Posterior cingulate gyrus (tissue), 11 donors: ENCODE results near the gene FOXA3.
A peak's percentile ranks its signal among the peaks of the same experiment; 100 is the strongest.
"Not testable (repeated sequence)": the region's sequence is repeated elsewhere in the genome, so short reads cannot be mapped to it uniquely, and the experiment has no call there.

ENCODE experiments used
- DNase-seq, 10 donors: peaks; one replicate each; pipeline versions ENCODE4 v3.0.0 to v3.0.0-alpha.2; 2020 to 2021; ENCODE audit warnings: mixed read lengths in 3 of 10
- intact Hi-C: fragments of 100-400 bp; cut with DNase I; formaldehyde crosslinking; loops from one replicate; pipeline ENCODE4 v1.15.1; 2023

The FOXA3 gene

DNA sequence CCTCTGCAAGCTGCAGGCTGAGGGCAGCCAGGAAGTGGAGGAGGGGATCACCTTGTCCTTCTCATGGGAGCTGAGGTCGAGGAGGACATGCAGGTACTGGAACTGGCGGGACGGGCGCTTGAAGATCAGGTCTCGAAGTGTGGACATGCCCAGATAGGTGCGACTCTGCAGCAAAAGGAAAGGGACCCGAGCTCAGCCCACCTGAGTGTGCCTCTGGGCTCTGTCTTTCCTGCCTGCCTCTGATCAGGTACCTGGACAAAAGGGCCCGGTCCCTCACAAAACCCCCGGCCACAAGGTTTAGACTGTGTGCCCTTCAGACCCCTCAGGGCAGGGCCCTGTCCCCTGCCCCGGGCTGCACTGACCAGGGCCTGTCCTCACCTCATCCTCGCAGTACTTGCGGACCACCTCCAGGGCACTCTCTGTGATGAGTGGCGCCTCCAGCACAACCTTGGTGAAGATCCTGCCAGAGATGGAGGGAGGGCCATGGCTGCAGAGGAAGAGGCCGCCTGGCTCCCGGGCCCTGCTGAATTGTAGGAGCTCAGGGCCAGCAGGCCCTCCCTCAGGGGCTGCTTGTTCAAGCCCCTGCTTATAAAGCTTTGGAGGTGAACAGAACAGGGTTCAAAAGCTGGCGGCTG lies 36.5 kb upstream of the FOXA3 start:
- DNase-seq, result peak in 2 of 10 donors; percentile 81 to 84
- intact Hi-C loops, result no loop called here

- intact Hi-C loops, result no loop called here
- DNase-seq, result no peak
These were observed 35.6 kb upstream of the FOXA3 start for GRCh38 chr19:45828523-45828922.

GRCh38 chr19:45828945-45829344 lies 35.2 kb upstream of the FOXA3 start:
- DNase-seq, result peak in 2 of 10 donors; percentile 64 to 81
- intact Hi-C loops, result no loop called here

GRCh38 chr19:45834970-45835369 lies 29.2 kb upstream of the FOXA3 start:
- DNase-seq, result peak in 2 of 10 donors; percentile 70 to 74
- intact Hi-C loops, result no loop called here

DNA sequence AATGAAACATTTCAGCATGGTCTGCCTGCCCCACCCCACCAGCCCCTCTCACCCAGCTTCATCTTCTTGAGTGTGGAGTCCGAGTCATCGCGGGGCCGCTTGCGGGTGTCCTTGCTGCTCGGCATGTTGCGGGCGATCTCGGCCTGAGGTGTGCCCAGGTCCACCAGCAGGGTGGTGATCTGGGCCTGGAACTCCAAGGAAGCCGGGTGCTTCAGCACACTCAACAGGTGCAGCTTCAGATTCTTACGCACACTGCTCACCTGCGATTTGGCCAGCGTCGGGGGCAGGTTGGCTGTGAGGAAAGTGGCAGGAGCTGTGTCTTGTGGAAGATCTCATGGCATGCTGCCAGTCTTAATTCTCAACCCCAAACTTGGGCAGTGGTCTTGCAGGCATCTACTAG lies 21.9 kb upstream of the FOXA3 start:
- DNase-seq, result peak in 2 of 10 donors; percentile 77
- intact Hi-C loops, result no loop called here

- intact Hi-C loops, result no loop called here
These were observed 16.5 kb upstream of the FOXA3 start for GRCh38 chr19:45847663-45848062.

GRCh38 chr19:45848922-45849321 lies 15.2 kb upstream of the FOXA3 start:
- peak in 1 of 10 donors; percentile 31 for DNase-seq
- intact Hi-C loops, result no loop called here

More at GRCh38 chr19:45847663-45848062, 16.5 kb upstream of the FOXA3 start:
- DNase-seq, result peak in 1 of 10 donors; percentile 64

- intact Hi-C loops, result no loop called here
- DNase-seq, result peak in 1 of 10 donors; percentile 13
These were observed 11.9 kb upstream of the FOXA3 start for GRCh38 chr19:45852145-45852750.

DNA sequence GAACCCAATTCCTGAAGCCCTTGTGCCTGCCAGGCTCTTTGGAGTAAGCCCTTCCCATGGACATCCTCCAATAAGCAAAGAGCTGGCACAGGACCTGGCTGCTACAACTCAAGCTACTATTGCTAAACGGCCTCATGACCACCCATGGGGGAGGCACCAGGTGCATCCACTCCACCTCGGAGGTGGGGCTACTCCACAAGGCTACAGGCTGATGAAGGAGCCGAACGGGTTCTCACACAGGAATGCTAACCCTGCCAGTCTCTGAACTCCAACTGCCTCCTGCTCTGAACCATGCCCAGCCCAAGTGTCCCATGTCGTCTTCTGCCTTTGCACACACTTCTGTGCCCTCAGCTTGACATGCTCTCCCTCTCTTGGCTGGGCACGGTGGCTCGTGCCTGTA lies 11.1 kb upstream of the FOXA3 start:
- DNase-seq, result peak in 1 of 10 donors; percentile 50
- intact Hi-C loops, result no loop called here

DNA sequence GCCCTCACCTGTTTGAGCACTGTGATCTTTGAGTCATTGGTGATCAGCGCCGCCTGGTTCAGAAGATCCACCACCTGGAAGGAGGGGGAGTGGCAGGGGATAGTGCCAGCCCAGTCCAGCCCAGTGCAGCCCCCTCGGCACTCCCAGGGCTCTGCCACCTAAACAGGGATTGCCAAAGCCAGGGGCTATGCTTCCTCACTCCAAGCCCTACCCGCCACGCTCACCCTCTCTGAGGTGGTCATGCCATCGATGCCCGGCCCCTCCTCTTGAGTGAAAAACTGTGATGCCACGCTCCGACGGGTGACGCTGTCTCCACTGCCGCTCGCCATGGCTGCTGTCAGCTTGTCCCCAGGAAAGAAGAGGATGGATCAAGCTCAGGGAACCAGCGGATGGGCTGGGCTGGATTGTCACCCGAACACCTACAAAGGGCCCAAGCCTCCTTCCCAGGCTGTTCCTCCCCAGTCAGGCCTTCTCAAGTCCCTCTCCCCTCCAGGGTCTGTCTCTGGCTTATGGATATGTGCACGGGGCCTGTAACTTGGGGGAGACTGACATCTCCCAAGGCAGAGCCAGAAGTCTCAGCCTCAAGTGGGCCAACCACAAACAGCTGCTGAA lies 9.9 kb upstream of the FOXA3 start:
- DNase-seq, result peak in 1 of 10 donors; percentile 64
- intact Hi-C loops, result no loop called here

GRCh38 chr19:45860359-45861259 lies 3.5 kb upstream of the FOXA3 start:
- DNase-seq, result peak in 2 of 10 donors; percentile 29 to 66
- intact Hi-C loops, result no loop called here

DNA sequence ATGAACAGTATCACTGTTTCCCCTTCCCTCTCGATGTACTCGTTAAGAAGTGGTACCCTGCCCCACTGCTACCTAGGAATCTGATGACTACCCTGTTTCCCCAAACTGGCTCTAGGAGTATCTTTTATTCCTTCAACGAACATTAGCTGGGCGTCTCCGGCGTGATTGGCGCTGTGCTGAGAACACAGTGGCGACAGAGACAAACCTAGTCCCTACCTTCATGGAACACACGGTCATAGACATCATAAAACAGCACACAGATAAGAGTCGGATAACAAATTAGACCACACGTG lies 1.9 kb upstream of the FOXA3 start:
- intact Hi-C loops, result loop anchor here (2.0 kb wide), 1 partner anchor 25 kb away; the partner anchor contains the start of gene IRF2BP1

GRCh38 chr19:45862564-45863334 lies 1.4 kb upstream of the FOXA3 start, which contains the start of gene SYMPK:
TSS of gene SYMPK (minus strand) at chr19:45863147. CDS start at chr19:45854495, 8,652 bp downstream.
- intact Hi-C loops, result loop anchor here (2.0 kb wide), 1 partner anchor 24 kb away; the partner anchor contains the start of gene IRF2BP1
- DNase-seq, result peak; percentile 98 to 100 (median 99)

More for the DNA sequence above, 1.9 kb upstream of the FOXA3 start:
- DNase-seq, result no peak

DNA sequence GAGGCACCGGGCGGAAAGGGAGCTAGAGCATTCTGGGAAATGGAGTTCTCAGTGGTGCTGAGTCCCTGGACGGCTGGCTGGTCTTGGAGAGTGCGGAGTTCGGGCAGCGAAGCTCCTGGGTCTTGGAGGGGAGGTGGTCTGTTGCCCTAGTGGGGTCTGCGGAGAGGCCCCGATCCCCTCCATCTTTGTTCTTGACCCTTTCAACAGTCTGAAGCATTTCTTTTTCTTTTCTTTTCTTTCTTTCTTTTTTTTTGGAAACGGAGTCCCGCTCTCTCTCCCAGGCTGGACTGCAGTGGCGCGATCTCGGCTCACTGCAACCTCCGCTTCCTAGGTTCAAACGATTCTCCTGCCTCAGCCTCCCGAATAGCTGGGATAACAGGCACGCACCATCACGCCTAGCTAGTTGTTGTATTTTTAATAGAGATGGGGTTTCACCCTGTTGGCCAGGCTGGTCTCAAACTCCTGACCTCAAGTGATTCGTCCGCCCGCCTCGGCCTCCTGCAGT lies 739 bp upstream of the FOXA3 start:
- DNase-seq, result peak in 1 of 10 donors; percentile 40
- intact Hi-C loops, result loop anchor here (2.0 kb wide), 1 partner anchor 23 kb away; the partner anchor contains the start of gene IRF2BP1

DNA sequence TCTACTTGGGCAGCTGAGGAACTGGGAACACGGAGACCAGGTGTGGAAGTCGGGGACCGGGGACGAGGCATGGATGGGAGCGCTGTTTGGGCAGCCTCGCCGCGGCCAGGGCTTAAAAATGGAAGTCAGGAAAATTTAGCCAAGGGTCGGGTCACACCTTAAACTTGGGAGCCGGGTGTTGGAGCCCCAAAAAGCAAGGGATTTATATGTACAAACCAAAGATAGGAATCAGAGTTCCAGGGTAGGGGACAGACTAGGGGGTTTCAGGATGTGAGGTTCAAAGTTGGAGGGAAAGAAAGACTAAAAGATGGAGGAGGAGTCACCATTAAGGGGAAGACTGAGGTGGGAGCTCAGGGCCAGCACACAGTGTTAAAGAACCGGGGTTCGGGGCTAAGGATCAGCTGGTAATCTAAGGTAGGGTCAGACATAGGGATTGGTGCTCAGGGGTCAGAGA lies 530 bp downstream of the FOXA3 start:
- intact Hi-C loops, result loop anchor here (2.0 kb wide), 1 partner anchor 152 kb away; no protein-coding TSS in a partner anchor
- DNase-seq, result peak in 2 of 10 donors; percentile 18 to 72

GRCh38 chr19:45865269-45865948 lies 1.3 kb downstream of the FOXA3 start:
- intact Hi-C loops, result loop anchor here (2.0 kb wide), 1 partner anchor 151 kb away; no protein-coding TSS in a partner anchor
- peak in 2 of 10 donors; percentile 24 to 66 for DNase-seq

GRCh38 chr19:45866400-45867176 lies 2.5 kb downstream of the FOXA3 start:
- DNase-seq, result peak in 2 of 10 donors; percentile 38 to 50
- intact Hi-C loops, result no loop called here

DNA sequence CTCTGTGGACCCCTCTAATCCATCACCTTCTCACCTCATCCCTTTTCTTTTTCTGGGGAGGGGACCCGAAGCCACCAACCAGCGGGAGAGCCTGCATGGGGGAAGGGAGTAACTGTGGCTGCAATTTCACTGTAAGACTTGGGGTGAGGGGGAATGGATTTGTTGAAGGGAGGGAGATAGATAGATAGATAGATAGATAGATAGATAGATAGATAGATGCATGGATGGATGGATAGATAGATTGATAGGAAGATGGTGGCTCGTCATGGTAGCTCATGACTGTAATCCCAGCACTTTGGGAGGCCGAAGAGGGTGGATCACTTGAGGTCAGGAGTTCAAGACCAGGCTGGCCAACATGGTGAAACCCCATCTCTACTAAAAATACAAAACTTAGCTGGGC lies 3.1 kb downstream of the FOXA3 start:
- intact Hi-C loops, result not testable (repeated sequence)
- peak in 1 of 10 donors; percentile 1 for DNase-seq
